ENCODE measurements around the gene DENND6A. TPM values are rescaled to one million over a fixed set of nuclear protein-coding genes. Genes with fewer than 3 reads are reported as not detected.

DENND6A gene
- total and polyA plus RNA-seq, 2 donors from 2014 or later: 7.8 to 38.4 TPM

DNA sequence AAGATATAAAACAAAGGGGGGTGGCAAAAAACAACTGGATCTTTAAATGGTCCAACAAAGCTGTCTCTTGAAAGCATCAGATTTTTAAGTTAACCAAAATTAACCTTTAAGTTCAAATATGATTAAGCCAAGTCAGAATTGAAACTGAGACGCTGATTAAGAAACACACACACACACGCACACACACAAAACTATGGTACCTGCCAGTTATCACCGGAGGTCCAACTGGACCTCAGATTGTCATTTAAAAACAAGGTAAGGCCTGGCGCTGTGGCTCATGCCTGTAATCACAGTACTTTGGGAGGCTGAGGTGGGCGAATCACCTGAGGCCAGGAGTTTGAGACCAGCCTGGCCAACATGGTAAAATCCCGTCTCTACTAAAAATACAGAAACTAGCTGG is 106.1 kb downstream of the DENND6A start:
- DNase-seq (no peak), FAIRE-seq (no peak)
- TF ChIP-seq, protein P1, sequence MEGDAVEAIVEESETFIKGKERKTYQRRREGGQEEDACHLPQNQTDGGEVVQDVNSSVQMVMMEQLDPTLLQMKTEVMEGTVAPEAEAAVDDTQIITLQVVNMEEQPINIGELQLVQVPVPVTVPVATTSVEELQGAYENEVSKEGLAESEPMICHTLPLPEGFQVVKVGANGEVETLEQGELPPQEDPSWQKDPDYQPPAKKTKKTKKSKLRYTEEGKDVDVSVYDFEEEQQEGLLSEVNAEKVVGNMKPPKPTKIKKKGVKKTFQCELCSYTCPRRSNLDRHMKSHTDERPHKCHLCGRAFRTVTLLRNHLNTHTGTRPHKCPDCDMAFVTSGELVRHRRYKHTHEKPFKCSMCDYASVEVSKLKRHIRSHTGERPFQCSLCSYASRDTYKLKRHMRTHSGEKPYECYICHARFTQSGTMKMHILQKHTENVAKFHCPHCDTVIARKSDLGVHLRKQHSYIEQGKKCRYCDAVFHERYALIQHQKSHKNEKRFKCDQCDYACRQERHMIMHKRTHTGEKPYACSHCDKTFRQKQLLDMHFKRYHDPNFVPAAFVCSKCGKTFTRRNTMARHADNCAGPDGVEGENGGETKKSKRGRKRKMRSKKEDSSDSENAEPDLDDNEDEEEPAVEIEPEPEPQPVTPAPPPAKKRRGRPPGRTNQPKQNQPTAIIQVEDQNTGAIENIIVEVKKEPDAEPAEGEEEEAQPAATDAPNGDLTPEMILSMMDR (IDR thresholded peaks at IDR 0.05; ENCODE audit: borderline replicate concordance, extremely low read depth, insufficient read depth): no peak
- Histone ChIP-seq H3K27me3 (ENCODE audit: control insufficient read depth, insufficient read depth, low read length) (no peaks in the 10 kb centered on the region), H3K9me3 (ENCODE audit: control insufficient read depth in 2 of 3, insufficient read depth in 1 of 3, low read length in 3 of 3) (no peaks in the 10 kb centered on the region), H3K4me3 (ENCODE audit: low read length in 3 of 3) (no peak overlapping the region), H3K27ac (ENCODE audit: low read depth in 2 of 2, low read length in 2 of 2) (no peak overlapping the region), H3K36me3 (ENCODE audit: control insufficient read depth in 2 of 3, insufficient read depth in 3 of 3, low read length in 3 of 3) (peaks cover 0 to 4% (median 0%) of the 10 kb centered on the region in 3 donors), H3K4me1 (ENCODE audit: control insufficient read depth in 2 of 3, insufficient read depth in 2 of 3, low read depth in 1 of 3, low read length in 3 of 3) (peaks cover 0 to 3% (median 0%) of the 10 kb centered on the region in 3 donors), H3K9ac (ENCODE audit: low read length in 3 of 3) (no peak overlapping the region)
- intact Hi-C loops (cut with DNase I): no loop called here

DNA sequence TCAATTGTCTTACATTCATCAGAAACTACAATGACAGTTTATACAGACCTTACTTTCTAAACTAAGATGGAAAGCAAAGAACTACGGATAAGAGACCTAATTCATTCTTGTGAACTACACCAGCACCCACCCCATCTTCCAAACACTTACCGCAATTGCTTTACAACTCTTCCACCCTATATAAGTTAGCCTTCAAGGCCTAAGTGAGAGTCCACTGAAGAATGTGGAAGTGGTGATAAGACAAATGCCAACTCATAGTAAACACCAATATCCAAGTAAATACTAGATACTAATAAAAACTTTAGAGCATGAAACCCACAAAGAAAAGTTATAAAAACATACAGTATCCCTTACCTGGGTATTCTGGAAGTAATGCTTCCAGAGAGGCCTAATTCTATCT is 109.3 kb downstream of the DENND6A start:
- FAIRE-seq: no peak
- H3K9ac ChIP-seq (ENCODE audit: low read length in 3 of 3): no peak overlapping the region
- intact Hi-C loops (cut with DNase I): no loop called here
- peaks cover 0 to 3% (median 0%) of the 10 kb centered on the region in 3 donors for H3K4me1 ChIP-seq (ENCODE audit: control insufficient read depth in 2 of 3, insufficient read depth in 2 of 3, low read depth in 1 of 3, low read length in 3 of 3)
- no peak for DNase-seq
- no peak overlapping the region for H3K27ac ChIP-seq (ENCODE audit: low read depth in 2 of 2, low read length in 2 of 2)
- H3K36me3 ChIP-seq (ENCODE audit: control insufficient read depth in 2 of 3, insufficient read depth in 3 of 3, low read length in 3 of 3): peaks cover 0 to 4% (median 0%) of the 10 kb centered on the region in 3 donors
- no peak overlapping the region for H3K4me3 ChIP-seq (ENCODE audit: low read length in 3 of 3)
- H3K27me3 ChIP-seq (ENCODE audit: control insufficient read depth, insufficient read depth, low read length): no peaks in the 10 kb centered on the region
- TF ChIP-seq, protein P1 (IDR thresholded peaks at IDR 0.05; ENCODE audit: borderline replicate concordance, extremely low read depth, insufficient read depth): no peak
- no peaks in the 10 kb centered on the region for H3K9me3 ChIP-seq (ENCODE audit: control insufficient read depth in 2 of 3, insufficient read depth in 1 of 3, low read length in 3 of 3)

DNA sequence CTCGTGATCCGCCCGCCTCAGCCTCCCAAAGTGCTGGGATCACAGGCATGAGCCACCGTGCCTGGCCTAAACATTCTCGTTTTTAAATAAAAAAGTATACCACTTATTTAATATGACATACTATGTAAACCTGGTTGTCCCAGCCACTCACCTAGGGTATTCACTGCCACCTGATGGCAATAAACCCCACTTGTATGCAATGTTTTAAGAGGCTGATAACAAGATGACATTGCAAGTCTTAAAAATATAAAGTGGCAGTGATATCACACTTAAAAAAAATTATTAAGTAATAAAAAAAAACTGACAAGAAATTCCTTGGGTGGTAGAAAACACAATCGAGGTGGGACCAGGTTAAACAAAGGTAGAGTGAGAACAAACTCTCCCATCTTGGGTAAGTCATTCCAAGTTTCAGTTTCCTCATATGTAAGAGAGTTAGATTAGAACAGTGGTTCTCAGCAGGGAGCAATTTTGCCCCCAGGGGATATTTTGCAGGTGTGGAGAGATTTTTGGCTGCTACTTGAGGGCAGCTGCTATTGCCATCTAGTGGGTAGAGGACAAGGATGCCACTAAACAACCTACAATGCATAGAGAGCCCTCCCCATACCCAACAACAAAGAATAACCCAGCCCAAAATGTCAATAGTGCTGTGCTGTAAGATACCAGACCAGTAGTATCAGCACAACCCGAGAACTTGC is 110.3 kb downstream of the DENND6A start:
- Histone ChIP-seq H3K27me3 (ENCODE audit: control insufficient read depth, insufficient read depth, low read length) (no peaks in the 10 kb centered on the region), H3K27ac (ENCODE audit: low read depth in 2 of 2, low read length in 2 of 2) (no peak overlapping the region), H3K9ac (ENCODE audit: low read length in 3 of 3) (no peak overlapping the region), H3K4me1 (ENCODE audit: control insufficient read depth in 2 of 3, insufficient read depth in 2 of 3, low read depth in 1 of 3, low read length in 3 of 3) (peaks cover 0 to 3% (median 0%) of the 10 kb centered on the region in 3 donors), H3K4me3 (ENCODE audit: low read length in 3 of 3) (no peak overlapping the region), H3K36me3 (ENCODE audit: control insufficient read depth in 2 of 3, insufficient read depth in 3 of 3, low read length in 3 of 3) (peaks cover 0 to 4% (median 0%) of the 10 kb centered on the region in 3 donors), H3K9me3 (ENCODE audit: control insufficient read depth in 2 of 3, insufficient read depth in 1 of 3, low read length in 3 of 3) (no peaks in the 10 kb centered on the region)
- TF ChIP-seq, protein P1 (IDR thresholded peaks at IDR 0.05; ENCODE audit: borderline replicate concordance, extremely low read depth, insufficient read depth): no peak
- FAIRE-seq: no peak
- intact Hi-C loops (cut with DNase I): no loop called here
- peak in 3 of 5 donors; percentile 23 to 28 (median 27) for DNase-seq

Measured in kidney (tissue), 14 donors.